ENCODE results near the gene TLE6.
"Not testable (repeated sequence)": the region's sequence is repeated elsewhere in the genome, so short reads cannot be mapped to it uniquely, and the experiment has no call there.

TLE6 gene

GRCh38 chr19:3004522-3004921 is 27.2 kb downstream of the TLE6 start:
- no peak for DNase-seq (ENCODE audit: low spot score)

GRCh38 chr19:3005345-3005744 is 28.0 kb downstream of the TLE6 start:
- DNase-seq (ENCODE audit: low spot score) = no peak

- no peak for DNase-seq (ENCODE audit: low spot score)
These were observed 28.9 kb downstream of the TLE6 start for GRCh38 chr19:3006075-3006767.

DNA sequence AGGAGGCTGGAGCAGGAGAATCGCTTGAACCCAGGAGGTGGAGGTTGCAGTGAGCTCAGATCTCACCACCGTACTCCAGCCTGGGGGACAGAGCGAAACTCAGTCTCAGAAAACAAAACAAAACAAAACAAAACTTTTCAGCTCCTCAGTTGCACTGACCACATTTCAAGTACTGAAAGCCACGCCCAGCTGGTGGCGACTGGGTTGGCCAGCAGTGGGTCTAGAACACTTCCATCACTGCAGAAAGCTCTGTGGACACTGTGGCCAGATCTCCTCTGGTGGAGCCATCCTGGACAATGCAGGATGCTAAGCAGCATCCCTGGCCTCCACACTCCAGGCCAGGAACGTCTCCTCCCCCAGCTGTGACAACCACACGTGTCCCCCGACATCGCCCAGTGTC is 30.6 kb downstream of the TLE6 start:
- DNase-seq (ENCODE audit: low spot score) = no peak

DNA sequence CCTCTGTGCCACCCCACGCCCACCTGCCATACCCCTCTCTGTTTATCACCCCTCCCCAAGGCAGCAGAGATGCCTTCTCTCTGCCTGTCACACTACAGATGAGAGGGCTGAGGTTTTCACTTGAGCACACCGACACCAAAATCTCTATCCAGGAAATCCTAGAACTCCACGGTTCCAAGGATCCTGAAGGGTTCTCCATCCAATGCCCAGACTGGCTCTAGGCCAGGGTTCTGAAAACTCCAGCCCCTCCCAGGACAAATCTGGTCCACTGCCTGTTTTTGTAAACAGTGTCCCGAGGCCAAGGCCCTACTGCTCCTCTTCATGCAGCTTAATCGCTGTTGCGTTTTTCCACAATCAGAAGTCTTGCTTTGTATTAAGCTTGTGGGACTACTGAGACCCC is 31.6 kb downstream of the TLE6 start:
- no peak for DNase-seq (ENCODE audit: low spot score)

- DNase-seq (ENCODE audit: low spot score) = no peak
These were observed 33.5 kb downstream of the TLE6 start for GRCh38 chr19:3010871-3011270.

- DNase-seq (ENCODE audit: low spot score) = not testable (repeated sequence)
These were observed 34.7 kb downstream of the TLE6 start for GRCh38 chr19:3012059-3012458.

GRCh38 chr19:3012621-3013262 is 35.4 kb downstream of the TLE6 start:
- DNase-seq (ENCODE audit: low spot score) = no peak

- no peak for DNase-seq (ENCODE audit: low spot score)
These were observed 35.9 kb downstream of the TLE6 start for GRCh38 chr19:3013263-3013725.

DNA sequence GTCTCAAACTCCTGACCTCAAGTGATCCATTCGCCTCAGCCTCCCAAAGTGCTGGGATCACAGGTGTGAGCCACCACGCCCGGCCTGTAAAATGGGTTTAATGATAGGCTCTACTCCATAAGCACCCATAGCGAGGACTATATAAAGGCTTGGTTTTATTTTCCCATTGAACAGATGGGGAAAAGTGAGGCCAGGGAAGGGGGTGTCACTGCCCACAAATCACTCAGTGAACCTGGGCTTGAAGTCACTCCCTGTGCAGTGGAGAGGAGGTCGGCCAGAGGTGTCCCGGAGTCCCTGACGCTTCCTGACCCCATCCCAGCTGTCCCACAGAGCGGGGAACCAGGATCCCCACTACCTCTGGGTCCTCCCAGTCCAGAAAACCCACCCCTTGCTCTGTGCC is 36.8 kb downstream of the TLE6 start:
- DNase-seq (ENCODE audit: low spot score) = no peak

DNA sequence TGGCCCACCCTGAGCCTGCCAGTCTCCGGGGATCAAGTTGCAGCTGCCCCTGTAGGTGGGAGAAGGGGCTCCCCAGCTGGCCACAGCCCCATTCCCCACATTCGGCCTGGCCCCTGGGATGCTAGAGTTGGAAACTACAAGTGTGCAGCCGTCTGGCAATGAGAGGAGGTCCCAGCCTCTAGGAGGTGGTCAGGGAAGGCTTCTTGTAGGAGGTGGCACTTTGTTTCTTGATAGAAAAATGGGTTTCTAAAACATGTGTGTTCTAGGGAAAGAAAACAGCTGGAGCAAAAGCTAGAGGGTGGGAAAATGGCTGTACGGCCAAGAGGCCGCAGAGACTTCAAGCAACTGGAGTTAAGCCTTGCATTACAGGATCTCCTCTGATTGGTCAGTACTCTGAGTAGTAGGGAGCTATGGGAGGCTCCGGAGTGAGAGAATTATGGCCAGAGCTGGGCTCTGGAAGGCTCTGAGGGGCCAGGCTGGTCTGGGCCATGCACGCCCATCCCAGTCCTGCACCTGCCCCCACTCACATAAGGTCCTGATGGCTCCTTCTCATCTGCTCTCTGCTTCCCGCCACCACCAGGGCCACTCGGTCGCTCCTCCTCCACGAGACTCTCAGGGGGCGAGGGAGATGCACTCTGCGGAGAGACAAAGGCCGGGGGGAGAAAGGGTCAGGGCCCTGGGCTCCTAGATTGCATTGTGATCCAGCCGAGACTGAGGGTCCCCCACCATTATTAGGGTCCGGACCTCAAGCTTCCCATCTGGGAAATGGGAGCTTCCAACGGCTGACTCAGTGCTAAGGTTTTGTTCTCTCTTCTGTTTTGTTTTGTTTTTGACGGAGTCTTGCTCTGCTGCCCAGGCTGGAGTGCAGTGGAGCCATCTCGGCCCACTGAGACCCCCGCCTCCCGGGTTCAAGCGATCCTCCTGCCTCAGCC is 38.0 kb downstream of the TLE6 start:
- DNase-seq (ENCODE audit: low spot score) = no peak

DNA sequence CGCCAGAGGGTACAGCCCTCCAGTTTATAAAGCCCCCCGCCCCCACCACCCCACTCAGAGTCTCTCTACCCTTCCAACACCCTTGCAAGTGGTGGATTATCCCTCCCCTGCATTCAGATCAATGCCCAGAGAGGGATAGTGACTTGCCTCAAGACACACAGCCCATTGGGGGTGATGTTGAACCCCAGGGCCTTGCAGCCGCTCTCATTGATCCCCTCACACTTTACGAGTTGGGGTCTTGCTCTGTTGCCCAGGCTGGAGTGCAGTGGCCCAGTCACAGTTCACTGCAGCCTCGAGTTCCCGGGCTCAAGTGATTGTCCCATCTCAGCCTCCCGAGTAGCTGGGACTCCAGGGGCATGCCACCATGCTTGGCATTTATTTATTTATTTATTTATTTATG is 40.6 kb downstream of the TLE6 start:
- no peak for DNase-seq (ENCODE audit: low spot score)

GRCh38 chr19:3019211-3019854 is 42.0 kb downstream of the TLE6 start:
- no peak for DNase-seq (ENCODE audit: low spot score)

DNA sequence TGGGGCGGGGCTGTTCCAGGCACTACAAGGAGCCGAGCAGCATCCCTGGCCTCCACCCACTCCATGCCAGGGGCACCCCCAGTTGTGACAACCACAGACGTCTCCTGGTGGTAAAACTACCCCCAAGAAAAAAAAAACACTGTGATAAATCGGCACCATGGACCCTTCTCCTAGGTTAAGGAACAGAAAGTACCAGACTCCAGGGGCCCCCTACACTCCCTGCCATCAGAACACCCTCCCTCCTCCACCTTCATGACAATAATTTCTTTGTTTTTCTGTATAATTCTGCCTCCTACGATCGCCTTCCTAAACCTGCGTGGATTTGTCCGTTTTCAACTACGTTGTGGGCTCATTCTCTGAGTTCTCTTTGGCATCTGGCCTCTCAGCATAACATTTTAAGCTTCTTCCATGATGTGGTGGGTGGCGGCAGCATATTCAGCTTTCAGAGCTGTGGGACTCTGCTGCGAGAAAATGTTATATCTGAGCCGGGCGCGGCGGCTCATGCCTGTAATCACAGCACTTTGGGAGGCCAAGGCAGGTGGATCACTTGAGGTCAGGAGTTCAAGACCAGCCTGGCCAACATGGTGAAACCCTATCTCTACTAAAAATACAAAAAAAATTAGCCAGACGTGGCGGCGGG is 43.1 kb downstream of the TLE6 start:
- no peak for DNase-seq (ENCODE audit: low spot score)

DNA sequence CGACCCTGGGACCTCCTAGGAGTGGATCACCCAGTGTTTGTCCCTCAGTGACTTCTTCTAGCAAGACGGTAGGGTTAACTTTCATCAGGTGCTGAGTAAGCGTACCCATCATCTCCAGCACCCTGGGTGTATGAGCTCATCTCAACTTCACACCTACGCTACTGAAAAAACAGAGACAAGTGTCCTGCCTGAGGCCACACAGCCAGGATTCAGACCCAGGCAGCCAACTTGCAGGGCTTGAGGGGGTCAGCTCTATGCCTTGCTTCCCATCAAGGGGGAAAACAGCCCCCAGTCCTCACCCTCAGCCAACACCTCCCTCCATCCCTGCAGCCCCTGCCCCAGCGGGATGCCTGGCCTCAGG is 47.1 kb downstream of the TLE6 start:
- DNase-seq (ENCODE audit: low spot score) = no peak

DNA sequence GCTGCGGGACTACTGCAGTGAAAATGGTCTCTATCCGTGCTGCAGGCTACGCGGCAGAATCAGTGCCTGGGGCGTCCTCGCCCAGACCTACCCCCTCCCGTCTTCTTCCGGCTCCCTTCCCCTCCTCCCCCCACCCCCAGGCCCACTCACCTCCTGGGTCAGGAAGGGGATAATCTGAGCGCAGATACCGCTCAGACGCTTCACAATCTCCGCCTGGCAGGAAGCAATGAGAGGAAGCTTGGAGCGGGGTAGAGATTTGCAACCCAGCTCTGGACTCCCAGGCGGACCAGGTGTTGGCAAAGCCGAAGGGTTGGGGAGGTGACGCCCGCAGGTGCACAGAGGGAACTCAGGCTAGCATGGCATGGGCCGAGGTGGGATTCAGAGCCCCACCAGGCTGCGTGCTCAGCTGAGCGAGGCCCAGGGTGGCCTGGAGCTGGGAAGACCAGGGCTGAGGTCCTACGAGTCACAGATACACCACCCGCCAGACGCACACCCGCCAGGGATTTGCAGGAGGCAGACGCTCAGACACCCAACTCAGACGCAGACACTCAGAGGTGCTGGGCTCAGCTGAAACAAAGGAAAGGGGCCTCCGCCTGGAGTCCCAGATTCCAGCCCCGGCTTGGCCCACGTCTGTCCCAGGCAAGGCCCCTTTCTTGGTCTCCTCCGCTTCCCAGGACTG is 47.6 kb downstream of the TLE6 start:
- DNase-seq (ENCODE audit: low spot score) = no peak

GRCh38 chr19:3025549-3025886 is 48.2 kb downstream of the TLE6 start:
- no peak for DNase-seq (ENCODE audit: low spot score)

DNA sequence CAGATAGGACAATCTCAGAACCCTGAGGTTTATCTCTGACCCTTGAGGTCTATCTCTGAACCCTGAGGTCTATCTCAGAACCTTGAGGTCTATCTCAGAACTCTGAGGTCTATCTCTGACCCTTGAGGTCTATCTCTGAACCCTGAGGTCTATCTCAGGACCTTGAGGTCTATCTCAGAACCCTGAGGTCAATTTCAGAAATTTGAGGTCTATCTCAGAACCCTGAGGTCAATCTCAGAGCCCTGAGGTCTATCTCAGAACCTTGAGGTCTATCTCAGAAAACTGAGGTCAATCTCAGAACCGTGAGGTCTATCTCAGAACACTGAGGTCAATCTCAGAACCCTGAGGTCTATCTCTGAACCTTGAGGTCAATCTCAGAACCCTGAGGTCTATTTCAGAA is 49.4 kb downstream of the TLE6 start:
- DNase-seq (ENCODE audit: low spot score) = no peak

DNA sequence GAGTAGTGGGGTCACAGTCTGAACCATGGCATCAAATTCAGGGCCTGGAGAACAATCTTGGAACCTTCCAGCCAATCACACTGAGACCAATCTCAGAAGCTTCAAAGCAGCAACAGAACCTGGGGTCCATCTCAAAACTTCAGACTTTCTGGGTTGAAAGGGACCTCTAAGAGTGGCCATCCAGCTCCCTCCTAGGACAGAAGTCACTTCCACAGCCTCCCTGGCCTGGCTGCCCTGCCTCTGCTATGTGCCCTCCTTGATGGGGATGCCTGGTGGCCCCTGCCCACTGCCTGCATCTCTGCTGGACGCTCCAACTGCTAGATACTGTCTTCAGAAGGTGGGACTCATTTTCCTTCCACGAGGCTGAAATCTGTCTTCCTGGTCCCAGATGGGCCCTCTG is 49.9 kb downstream of the TLE6 start:
- DNase-seq (ENCODE audit: low spot score) = no peak

DNA sequence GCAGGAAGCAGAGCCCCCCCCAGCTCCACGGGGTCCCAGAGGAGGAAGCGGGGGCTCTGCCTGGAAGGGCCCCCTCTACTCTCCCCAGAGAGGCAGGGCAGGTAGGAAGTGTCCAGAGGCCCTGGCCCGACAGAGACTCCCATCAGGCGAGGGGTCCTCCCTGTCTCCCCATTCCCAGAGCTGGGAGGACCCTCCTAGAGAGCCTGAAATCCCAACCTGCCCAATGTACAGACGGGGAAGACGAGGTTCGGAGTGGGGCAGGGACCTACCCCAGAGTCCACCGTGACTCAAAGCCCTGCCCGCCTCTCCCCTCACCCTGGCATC is 50.6 kb downstream of the TLE6 start:
- no peak for DNase-seq (ENCODE audit: low spot score)

DNA sequence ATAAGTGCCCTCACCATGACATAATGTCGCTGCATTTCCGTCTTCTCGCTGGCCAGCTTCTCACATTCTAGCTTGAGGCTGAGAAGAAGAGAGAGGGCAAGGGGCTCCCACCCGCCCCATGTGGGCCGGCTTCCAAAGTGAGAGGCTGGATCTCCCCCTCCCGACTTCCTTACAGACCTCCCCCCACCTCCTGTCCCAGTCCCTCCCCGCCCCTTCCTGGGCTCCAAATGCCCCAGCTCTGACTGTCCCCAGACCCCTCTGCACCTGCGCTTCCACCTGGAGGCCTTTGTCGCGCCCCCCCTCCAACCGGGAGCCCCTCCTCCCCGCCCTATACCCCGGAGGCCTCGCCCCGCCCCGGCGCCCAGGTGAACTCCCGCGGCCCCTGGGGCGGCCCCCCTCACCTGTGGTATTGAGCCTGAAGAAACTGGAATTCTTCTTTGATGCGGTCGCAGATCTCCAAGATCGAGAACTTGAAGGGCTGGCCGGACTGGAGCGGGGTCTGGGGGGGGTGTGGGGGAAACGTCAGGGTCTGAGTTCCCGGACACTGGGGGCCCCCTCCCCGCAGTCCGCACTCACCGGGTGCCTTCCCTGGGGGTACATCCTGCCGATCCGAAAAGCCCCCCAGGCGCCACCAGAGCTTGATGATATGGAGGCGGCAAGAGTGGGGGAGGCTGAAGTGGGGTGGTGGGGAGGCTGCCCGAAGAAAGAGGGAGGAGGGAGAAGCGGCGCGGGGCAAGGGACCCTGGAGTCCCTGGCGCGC is 51.1 kb downstream of the TLE6 start:
- DNase-seq (ENCODE audit: low spot score) = no peak

All from AG08395 (cell line).